CD8-positive, alpha-beta memory T cell (primary cell): ENCODE data around the gene MRPS22. TPM values are rescaled to one million over a fixed set of nuclear protein-coding genes. Genes with fewer than 3 reads are reported as not detected.

ENCODE experiments used
- CTCF ChIA-PET: fragments of 350-600 bp; sonication (Branson Sonifier 250); formaldehyde crosslinking; loops from one replicate; lab custom pipeline; 2021; ENCODE audit warnings: antibody characterized with exemption; lab: Charles Lee
- POLR2A ChIA-PET: fragments of 350-600 bp; sonication (Branson Sonifier 250); formaldehyde crosslinking; loops from one replicate; lab custom pipeline; 2021; ENCODE audit warnings: antibody characterized with exemption; lab: Charles Lee
- DNase-seq, 5 donors: peaks; one replicate each; pipeline versions ENCODE4 v3.0.0 to v3.0.0-alpha.2; 2020 to 2022; ENCODE audit warnings: mixed read lengths in 1 of 5
- H3K27ac ChIP-seq: one replicate; pipeline ENCODE4 v1.7.0; 2013; ENCODE audit warnings: low read depth, mild to moderate bottlenecking, low read length, moderate library complexity
- H3K27me3 ChIP-seq: 2 replicates; pipeline ENCODE4 v1.7.0; 2013; ENCODE audit warnings: low read length, mild to moderate bottlenecking; ENCODE audit not compliant: insufficient read depth, poor library complexity, severe bottlenecking
- H3K36me3 ChIP-seq: 2 replicates; pipeline ENCODE4 v1.7.0; 2013; ENCODE audit warnings: mild to moderate bottlenecking, low read length, moderate library complexity; ENCODE audit not compliant: insufficient read depth
- H3K4me1 ChIP-seq: 2 replicates; pipeline ENCODE4 v1.7.0; 2013; ENCODE audit warnings: mild to moderate bottlenecking, low read length, moderate library complexity; ENCODE audit not compliant: insufficient read depth
- H3K4me3 ChIP-seq: 2 replicates; pipeline ENCODE4 v1.7.0; 2013; ENCODE audit warnings: mild to moderate bottlenecking, low read length
- H3K9me3 ChIP-seq: 2 replicates; pipeline ENCODE4 v1.7.0; 2013; ENCODE audit warnings: mild to moderate bottlenecking, low read length
- H3K27ac Mint-ChIP-seq, 8 donors: one replicate each; pipeline ENCODE4 v1.8.0; 2020 to 2021; ENCODE audit warnings: mixed read lengths in 8 of 8, mild to moderate bottlenecking in 6 of 8, inconsistent platforms in 3 of 8, moderate library complexity in 3 of 8
- H3K27me3 Mint-ChIP-seq, 2 donors: one replicate each; pipeline ENCODE4 v1.8.0; 2020 to 2021; ENCODE audit warnings: mixed read lengths in 2 of 2, mild to moderate bottlenecking in 1 of 2, moderate library complexity in 1 of 2
- H3K36me3 Mint-ChIP-seq, 3 donors: one replicate each; pipeline ENCODE4 v1.8.0; 2020 to 2021; ENCODE audit warnings: mixed read lengths in 3 of 3, inconsistent platforms in 1 of 3, mild to moderate bottlenecking in 1 of 3
- H3K4me1 Mint-ChIP-seq, 3 donors: one replicate each; pipeline ENCODE4 v1.8.0; 2020 to 2021; ENCODE audit warnings: mixed read lengths in 3 of 3, inconsistent platforms in 1 of 3, mild to moderate bottlenecking in 1 of 3
- H3K4me3 Mint-ChIP-seq, 7 donors: one replicate each; pipeline ENCODE4 v1.8.0; 2020 to 2021; ENCODE audit warnings: mixed read lengths in 7 of 7, mild to moderate bottlenecking in 6 of 7, moderate library complexity in 4 of 7, inconsistent platforms in 2 of 7
- H3K9me3 Mint-ChIP-seq, 5 donors: one replicate each; pipeline ENCODE4 v1.8.0; 2020 to 2022; ENCODE audit warnings: mixed read lengths in 5 of 5, mild to moderate bottlenecking in 3 of 5, moderate library complexity in 2 of 5, inconsistent platforms in 1 of 5
- polyA plus RNA-seq: library from polyadenylated mRNA; unstranded; fragments of 300-500 nt; fragmentation: Illumina TruSeq; gene quantifications from one replicate; pipeline ENCODE4 v1.2.3, GENCODE V29; 2021
- total RNA-seq, 2 experiments: library from RNA; stranded (reverse); gene quantifications; one replicate each; pipeline ENCODE4 v1.2.3, GENCODE V29; 2021

MRPS22 gene
- total and polyA plus RNA-seq, 3 experiments from 2014 or later, result 34.7 to 68.6 (median 66.9) TPM

DNA sequence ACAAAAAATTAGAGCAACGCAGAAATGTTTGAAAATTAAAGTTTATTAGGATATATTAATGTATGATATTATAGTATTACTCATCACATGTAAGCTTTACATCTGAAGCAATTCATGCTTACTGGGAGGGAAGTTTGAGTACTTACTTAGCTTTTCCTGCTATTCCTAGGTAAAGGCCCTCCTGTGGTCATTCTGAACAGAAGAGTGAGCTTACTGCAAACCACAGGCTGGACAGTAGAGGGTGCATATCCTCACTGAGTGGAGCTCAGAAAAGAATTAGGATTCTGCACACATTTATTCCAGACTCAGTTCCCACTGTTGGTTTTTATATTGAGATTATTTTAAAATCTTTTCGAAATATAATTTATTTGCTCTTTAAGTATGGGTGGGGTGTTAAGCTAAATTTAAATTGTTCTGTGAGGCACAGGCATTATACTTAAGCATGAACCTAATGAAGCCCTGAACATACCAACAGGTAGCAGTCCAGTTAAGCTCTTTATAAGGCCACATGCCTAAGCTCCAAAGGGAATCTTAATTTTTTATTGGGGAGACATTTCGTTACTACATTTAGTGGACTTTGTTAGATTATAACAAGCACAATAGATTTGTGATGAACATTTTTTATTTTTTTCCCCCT is 10.2 kb downstream of the MRPS22 start:
- CTCF ChIA-PET, result interaction anchor here (1.3 to 2.1 kb wide), 2 partner anchors 9 to 10 kb away, joined by 5 to 7 read pairs; partner anchors contain the start of gene MRPS22
- Mint-ChIP-seq H3K4me3 (no peak overlapping the region), H3K27me3 (no peaks in the 10 kb centered on the region), H3K4me1 (peaks cover 0 to 5% (median 4%) of the 10 kb centered on the region in 3 donors), H3K9me3 (no peaks in the 10 kb centered on the region), H3K27ac (peak overlapping the region in 2 of 8 donors; percentile 12 to 29), H3K36me3 (peaks cover 0 to 93% (median 28%) of the 10 kb centered on the region in 3 donors)
- H3K4me1 ChIP-seq, result no peaks in the 10 kb centered on the region
- POLR2A ChIA-PET, result no interaction called here
- no peaks in the 10 kb centered on the region for H3K9me3 ChIP-seq
- H3K27me3 ChIP-seq, result no peaks in the 10 kb centered on the region
- no peak overlapping the region for H3K4me3 ChIP-seq
- H3K27ac ChIP-seq, result no peak overlapping the region
- no peak for DNase-seq
- H3K36me3 ChIP-seq, result peaks cover 77% of the 10 kb centered on the region

DNA sequence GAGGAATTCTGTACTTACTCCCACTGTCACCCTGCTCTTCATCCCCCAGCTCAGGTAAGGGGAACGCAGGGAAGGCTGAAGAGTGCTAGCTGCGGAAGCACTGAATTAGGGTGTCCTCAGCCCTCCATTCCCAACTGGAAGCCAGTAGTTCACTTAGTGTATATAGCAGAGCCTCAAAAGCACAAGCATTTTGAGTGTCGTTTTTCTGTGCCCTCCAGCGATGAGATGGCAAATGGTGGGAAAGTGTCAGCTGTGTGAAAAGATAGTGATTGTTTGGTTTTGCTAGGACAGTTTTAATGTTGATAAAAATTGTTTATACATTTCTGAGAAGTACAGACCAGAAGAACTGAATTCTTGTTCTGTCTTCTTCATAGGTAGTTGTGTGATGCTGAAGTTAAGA is 10.8 kb downstream of the MRPS22 start:
- POLR2A ChIA-PET, result no interaction called here
- Mint-ChIP-seq H3K36me3 (peaks cover 0 to 93% (median 29%) of the 10 kb centered on the region in 3 donors), H3K27me3 (no peaks in the 10 kb centered on the region), H3K4me1 (peaks cover 0 to 5% (median 4%) of the 10 kb centered on the region in 3 donors), H3K4me3 (no peak overlapping the region), H3K27ac (peak overlapping the region in 2 of 8 donors; percentile 25 to 29), H3K9me3 (no peaks in the 10 kb centered on the region)
- CTCF ChIA-PET, result interaction anchor here (1.4 to 2.1 kb wide), 2 partner anchors 8 to 26 kb away, joined by 3 to 7 read pairs; no protein-coding TSS in a partner anchor
- Histone ChIP-seq H3K27ac (no peak overlapping the region), H3K36me3 (peaks cover 73% of the 10 kb centered on the region), H3K4me3 (no peak overlapping the region), H3K9me3 (no peaks in the 10 kb centered on the region), H3K27me3 (no peaks in the 10 kb centered on the region), H3K4me1 (no peaks in the 10 kb centered on the region)
- no peak for DNase-seq

DNA sequence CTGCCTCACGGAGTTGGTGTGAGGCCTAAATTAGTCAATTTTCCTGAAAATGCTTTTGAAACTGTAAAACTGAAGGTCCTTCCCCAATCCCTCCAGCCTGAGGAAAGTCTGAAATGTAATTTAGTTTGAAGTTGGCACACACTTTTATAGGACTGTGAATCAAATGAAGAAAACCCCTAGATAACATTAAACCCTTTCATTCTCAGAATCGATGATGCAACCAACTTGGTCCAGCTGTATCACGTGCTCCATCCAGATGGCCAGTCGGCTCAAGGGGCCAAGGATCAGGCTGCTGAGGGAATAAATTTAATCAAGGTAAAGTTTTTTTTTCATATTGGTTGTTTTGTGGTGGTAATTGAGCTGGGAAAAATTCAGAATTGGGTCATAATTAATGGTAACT is 11.7 kb downstream of the MRPS22 start:
- peaks cover 0 to 5% (median 4%) of the 10 kb centered on the region in 3 donors for H3K4me1 Mint-ChIP-seq
- H3K27me3 Mint-ChIP-seq, result no peaks in the 10 kb centered on the region
- POLR2A ChIA-PET, result no interaction called here

DNA sequence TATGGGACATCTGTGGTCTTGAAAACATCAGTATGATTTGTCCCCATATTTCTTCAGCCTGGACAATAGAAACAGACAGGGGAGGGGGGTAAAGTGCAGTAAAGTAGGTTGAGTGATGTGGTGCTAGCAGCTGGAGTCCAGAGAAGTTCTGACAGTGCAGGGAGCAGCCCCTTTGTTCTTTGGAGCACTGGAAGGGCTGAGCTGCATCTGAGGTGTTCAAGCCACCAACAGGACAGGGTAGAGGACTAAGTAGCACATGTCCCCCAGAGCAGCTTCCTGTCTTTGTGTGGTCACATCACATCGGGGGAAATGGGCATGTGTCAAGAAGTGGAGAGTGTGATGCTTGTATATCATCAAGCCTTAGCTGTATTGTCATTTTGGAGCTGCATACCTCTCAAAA is 12.1 kb downstream of the MRPS22 start:
- CTCF ChIA-PET, result interaction anchor here (1.4 kb wide), 1 partner anchor 27 kb away, joined by 3 read pairs; no protein-coding TSS in a partner anchor
- no peaks in the 10 kb centered on the region for H3K4me1 ChIP-seq

More for the DNA sequence above, 11.7 kb downstream of the MRPS22 start:
- Histone ChIP-seq H3K36me3 (peaks cover 68% of the 10 kb centered on the region), H3K27ac (no peak overlapping the region), H3K27me3 (no peaks in the 10 kb centered on the region), H3K4me3 (no peak overlapping the region), H3K9me3 (no peaks in the 10 kb centered on the region), H3K4me1 (no peaks in the 10 kb centered on the region)
- CTCF ChIA-PET, result interaction anchor here (1.4 to 2.1 kb wide), 2 partner anchors 8 to 27 kb away, joined by 3 to 7 read pairs; no protein-coding TSS in a partner anchor
- DNase-seq, result no peak
- Mint-ChIP-seq H3K27ac (peak overlapping the region in 6 of 8 donors; percentile 3 to 80 (median 37)), H3K36me3 (peaks cover 0 to 92% (median 29%) of the 10 kb centered on the region in 3 donors), H3K4me3 (no peak overlapping the region), H3K9me3 (no peaks in the 10 kb centered on the region)

DNA sequence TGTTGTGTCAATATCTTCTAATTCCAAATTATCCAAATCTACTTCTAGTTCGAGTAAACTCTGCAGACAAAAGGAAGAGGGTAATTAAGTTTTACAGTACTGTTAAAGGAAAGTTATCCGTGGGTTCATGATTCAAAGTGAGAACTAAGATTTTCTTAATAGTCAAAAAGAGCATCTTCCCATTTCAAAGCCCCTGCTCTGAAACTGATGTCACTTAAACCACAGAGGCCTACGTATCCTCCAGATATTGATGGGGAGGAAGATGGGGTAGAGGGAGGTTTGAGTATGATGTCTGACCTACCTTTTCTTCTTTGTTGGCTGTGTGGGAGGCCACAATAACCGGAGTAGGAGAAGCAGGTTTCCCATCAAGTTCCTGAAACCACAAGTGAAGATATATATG is 14.1 kb downstream of the MRPS22 start:
- Mint-ChIP-seq H3K4me3 (peak overlapping the region in 1 of 7 donors; percentile 32), H3K27ac (peak overlapping the region in 7 of 8 donors; percentile 1 to 81 (median 31)), H3K9me3 (no peaks in the 10 kb centered on the region), H3K27me3 (no peaks in the 10 kb centered on the region), H3K4me1 (peaks cover 0 to 5% (median 4%) of the 10 kb centered on the region in 3 donors), H3K36me3 (peaks cover 0 to 90% (median 39%) of the 10 kb centered on the region in 3 donors)
- POLR2A ChIA-PET, result no interaction called here
- H3K27me3 ChIP-seq, result no peaks in the 10 kb centered on the region
- no peak for DNase-seq
- no peaks in the 10 kb centered on the region for H3K9me3 ChIP-seq
- CTCF ChIA-PET, result no interaction called here
- no peak overlapping the region for H3K27ac ChIP-seq
- peaks cover 58% of the 10 kb centered on the region for H3K36me3 ChIP-seq
- no peaks in the 10 kb centered on the region for H3K4me1 ChIP-seq
- no peak overlapping the region for H3K4me3 ChIP-seq

More for the DNA sequence above, 12.1 kb downstream of the MRPS22 start:
- POLR2A ChIA-PET, result no interaction called here
- peaks cover 68% of the 10 kb centered on the region for H3K36me3 ChIP-seq
- no peaks in the 10 kb centered on the region for H3K9me3 ChIP-seq
- no peak overlapping the region for H3K4me3 Mint-ChIP-seq
- no peak for DNase-seq
- peak overlapping the region; percentile 3 to 80 (median 22) for H3K27ac Mint-ChIP-seq
- H3K27ac ChIP-seq, result no peak overlapping the region
- no peaks in the 10 kb centered on the region for H3K27me3 Mint-ChIP-seq
- H3K4me1 Mint-ChIP-seq, result peaks cover 0 to 5% (median 4%) of the 10 kb centered on the region in 3 donors
- H3K9me3 Mint-ChIP-seq, result no peaks in the 10 kb centered on the region
- H3K4me3 ChIP-seq, result no peak overlapping the region
- peaks cover 0 to 92% (median 33%) of the 10 kb centered on the region in 3 donors for H3K36me3 Mint-ChIP-seq
- no peaks in the 10 kb centered on the region for H3K27me3 ChIP-seq

DNA sequence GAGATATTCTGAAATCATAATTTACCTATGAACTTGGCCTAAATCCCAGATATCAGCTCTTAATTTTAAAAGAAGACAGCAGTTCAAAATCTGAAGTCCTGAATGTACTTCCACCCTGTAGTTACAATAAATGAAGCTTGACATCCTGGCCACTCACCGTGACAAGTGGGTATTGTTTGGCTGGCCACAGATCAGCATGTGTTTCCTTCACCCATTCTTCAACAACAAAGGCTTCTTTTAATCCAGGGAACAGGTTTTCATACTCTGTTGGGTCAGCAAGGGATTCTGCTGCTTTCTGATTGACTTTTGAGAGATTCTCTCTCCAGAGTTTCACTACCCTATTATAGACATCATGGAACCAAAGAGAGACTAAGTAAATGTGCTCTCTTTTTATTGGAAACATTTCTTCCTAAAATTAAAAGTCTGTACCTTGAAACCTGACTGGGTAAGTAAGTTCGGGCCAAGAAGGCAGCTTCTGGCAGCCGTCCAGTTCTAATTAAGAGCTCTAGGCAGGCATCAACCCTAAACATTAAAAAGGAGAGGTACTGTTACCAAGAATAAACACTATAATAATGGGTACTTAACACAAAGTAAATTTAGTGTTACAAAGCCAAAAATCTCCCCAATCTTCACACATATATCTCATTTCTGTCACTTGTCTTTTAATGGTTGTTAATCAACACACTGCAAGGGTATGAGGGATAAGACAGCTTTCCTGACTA is 15.2 kb downstream of the MRPS22 start:
- no peaks in the 10 kb centered on the region for H3K27me3 Mint-ChIP-seq
- H3K4me3 Mint-ChIP-seq, result no peak overlapping the region
- POLR2A ChIA-PET, result no interaction called here

DNA sequence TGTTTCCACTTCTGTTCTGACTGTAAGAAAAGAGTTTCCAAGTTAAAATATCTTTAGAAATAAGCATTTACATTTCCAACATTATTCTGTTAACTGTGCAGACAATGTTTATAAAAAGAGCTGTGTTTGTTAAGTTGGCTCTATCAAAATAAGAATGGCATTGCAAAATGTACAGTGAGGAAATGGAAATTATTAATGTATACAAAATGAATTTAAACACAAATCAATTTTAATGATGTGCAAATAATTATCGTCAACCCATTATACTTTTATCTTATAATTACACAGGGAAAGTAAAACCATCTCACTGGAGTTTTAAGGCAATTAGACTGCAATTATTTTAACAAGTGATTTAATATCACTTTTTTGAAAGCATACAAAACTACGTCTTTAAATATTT is 17.5 kb downstream of the MRPS22 start:
- CTCF ChIA-PET, result no interaction called here
- H3K4me3 Mint-ChIP-seq, result no peak overlapping the region
- H3K36me3 Mint-ChIP-seq, result peaks cover 4 to 93% (median 38%) of the 10 kb centered on the region in 3 donors
- Histone ChIP-seq H3K36me3 (peaks cover 70% of the 10 kb centered on the region), H3K4me3 (no peak overlapping the region), H3K27ac (no peak overlapping the region), H3K9me3 (no peaks in the 10 kb centered on the region), H3K27me3 (no peaks in the 10 kb centered on the region), H3K4me1 (no peaks in the 10 kb centered on the region)
- peaks cover 0 to 7% (median 1%) of the 10 kb centered on the region in 3 donors for H3K4me1 Mint-ChIP-seq
- peak overlapping the region in 2 of 8 donors; percentile 35 to 36 for H3K27ac Mint-ChIP-seq
- no peaks in the 10 kb centered on the region for H3K27me3 Mint-ChIP-seq
- POLR2A ChIA-PET, result no interaction called here
- DNase-seq, result no peak
- no peaks in the 10 kb centered on the region for H3K9me3 Mint-ChIP-seq

More for the DNA sequence above, 15.2 kb downstream of the MRPS22 start:
- Histone ChIP-seq H3K9me3 (no peaks in the 10 kb centered on the region), H3K27me3 (no peaks in the 10 kb centered on the region), H3K27ac (no peak overlapping the region), H3K4me3 (no peak overlapping the region), H3K4me1 (no peaks in the 10 kb centered on the region), H3K36me3 (peaks cover 66% of the 10 kb centered on the region)
- peak overlapping the region in 4 of 8 donors; percentile 10 to 63 (median 59) for H3K27ac Mint-ChIP-seq
- no peaks in the 10 kb centered on the region for H3K9me3 Mint-ChIP-seq
- no peak for DNase-seq
- CTCF ChIA-PET, result no interaction called here
- peaks cover 0 to 93% (median 39%) of the 10 kb centered on the region in 3 donors for H3K36me3 Mint-ChIP-seq
- H3K4me1 Mint-ChIP-seq, result peaks cover 0 to 5% (median 4%) of the 10 kb centered on the region in 3 donors
